DMS114 treated with DMSO at 0.1 percent for 48 hours (cell line): ENCODE measurements around the gene OSGIN1.

ENCODE experiments used
- DNase-seq: peaks from one replicate; lab custom pipeline; 2025; ENCODE audit not compliant: unreplicated experiment; lab: John Stamatoyannopoulos, UW

The OSGIN1 gene

GRCh38 chr16:83952940-83953795, at the start of gene OSGIN1:
OSGIN1 (plus strand) TSS chr16:83953240; CDS start chr16:83957672, 4,432 bp downstream.
- DNase-seq = peak; percentile 15

- no peak for DNase-seq
These were observed 49.3 kb upstream of the OSGIN1 start for GRCh38 chr16:83903751-83904150.

GRCh38 chr16:83906683-83907082, 46.4 kb upstream of the OSGIN1 start:
- no peak for DNase-seq

GRCh38 chr16:83907111-83907510, 45.9 kb upstream of the OSGIN1 start:
- no peak for DNase-seq

GRCh38 chr16:83907631-83908250, 45.3 kb upstream of the OSGIN1 start:
- DNase-seq = no peak

GRCh38 chr16:83908798-83909197, 44.2 kb upstream of the OSGIN1 start:
- DNase-seq = no peak

- DNase-seq = no peak
These were observed 41.8 kb upstream of the OSGIN1 start for GRCh38 chr16:83911290-83911689.

GRCh38 chr16:83912519-83913244, 40.4 kb upstream of the OSGIN1 start:
- no peak for DNase-seq

- no peak for DNase-seq
These were observed 39.8 kb upstream of the OSGIN1 start for GRCh38 chr16:83913245-83913633.

- no peak for DNase-seq
These were observed 38.8 kb upstream of the OSGIN1 start for GRCh38 chr16:83914091-83914710.

GRCh38 chr16:83915081-83915480, 38.0 kb upstream of the OSGIN1 start:
- DNase-seq = no peak

GRCh38 chr16:83915491-83915890, 37.5 kb upstream of the OSGIN1 start:
- DNase-seq = no peak

- DNase-seq = no peak
These were observed 35.6 kb upstream of the OSGIN1 start for GRCh38 chr16:83917152-83918120.

- no peak for DNase-seq
These were observed 32.0 kb upstream of the OSGIN1 start for GRCh38 chr16:83920894-83921491.

GRCh38 chr16:83923581-83924365, 29.3 kb upstream of the OSGIN1 start:
- DNase-seq = no peak

- no peak for DNase-seq
These were observed 28.4 kb upstream of the OSGIN1 start for GRCh38 chr16:83924686-83925085.

GRCh38 chr16:83925095-83925905, 27.7 kb upstream of the OSGIN1 start:
- DNase-seq = no peak
